GM19043 (cell line): ENCODE data around the gene ACLY.
"Not testable (repeated sequence)": the region's sequence is repeated elsewhere in the genome, so short reads cannot be mapped to it uniquely, and the experiment has no call there.

Experiments
- ATAC-seq: cut with Tn5 transposase; IDR thresholded peaks from one replicate; pipeline ENCODE4 v1.9.1; 2021; ENCODE audit warnings: low read depth; ENCODE audit not compliant: unreplicated experiment

Gene ACLY

GRCh38 chr17:41941168-41941567, 22.4 kb upstream of the ACLY start:
- ATAC-seq: no peak

DNA sequence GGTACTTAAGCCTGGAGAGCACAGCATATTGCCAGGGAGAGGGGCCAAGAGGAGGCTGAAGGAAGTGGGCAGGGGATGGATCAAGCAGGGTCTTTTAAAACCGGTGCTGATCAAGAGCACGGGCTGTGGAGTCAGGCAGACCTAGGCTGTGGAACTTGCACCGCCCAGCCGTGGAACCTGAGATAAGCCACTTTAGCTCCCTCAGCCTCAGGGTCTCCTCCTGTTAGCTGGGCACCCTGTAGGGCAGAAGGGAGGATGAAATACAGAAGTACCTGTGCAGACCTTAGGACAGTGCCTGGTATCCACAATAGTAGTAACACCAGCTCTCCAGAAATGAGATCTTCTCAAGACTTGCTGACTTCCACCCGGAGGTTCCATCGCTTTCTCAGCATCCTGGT, 20.9 kb upstream of the ACLY start:
- ATAC-seq: no peak

DNA sequence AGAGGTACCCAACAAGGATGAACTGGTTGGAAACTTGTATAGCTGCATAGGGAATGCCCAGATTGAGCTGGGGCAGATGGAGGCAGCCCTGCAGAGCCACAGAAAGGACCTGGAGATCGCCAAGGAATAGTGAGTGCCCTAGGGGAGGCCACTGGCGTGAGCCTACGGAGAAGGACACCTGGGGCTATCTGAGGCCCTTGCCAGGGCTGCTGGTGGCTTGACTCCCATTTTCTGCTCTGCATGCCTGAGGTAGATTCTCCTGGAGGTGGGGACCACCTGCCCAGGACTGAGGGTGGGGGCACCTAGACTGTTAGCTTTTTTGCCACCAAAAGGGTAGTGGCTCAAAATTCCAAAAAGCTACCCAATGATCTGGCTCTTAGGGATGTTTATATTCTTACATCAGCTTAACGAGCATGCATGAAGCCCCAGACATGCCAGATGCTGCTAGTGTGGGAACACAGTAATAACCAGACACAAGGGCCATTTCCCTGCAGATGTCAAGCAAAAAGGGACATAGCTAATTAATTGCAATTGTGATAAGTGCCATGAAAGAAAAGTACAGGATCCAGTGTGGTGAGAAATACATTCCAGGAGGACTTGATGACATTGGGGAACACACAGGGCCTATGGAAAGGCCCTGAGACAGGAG, 20.4 kb upstream of the ACLY start:
- no peak for ATAC-seq

DNA sequence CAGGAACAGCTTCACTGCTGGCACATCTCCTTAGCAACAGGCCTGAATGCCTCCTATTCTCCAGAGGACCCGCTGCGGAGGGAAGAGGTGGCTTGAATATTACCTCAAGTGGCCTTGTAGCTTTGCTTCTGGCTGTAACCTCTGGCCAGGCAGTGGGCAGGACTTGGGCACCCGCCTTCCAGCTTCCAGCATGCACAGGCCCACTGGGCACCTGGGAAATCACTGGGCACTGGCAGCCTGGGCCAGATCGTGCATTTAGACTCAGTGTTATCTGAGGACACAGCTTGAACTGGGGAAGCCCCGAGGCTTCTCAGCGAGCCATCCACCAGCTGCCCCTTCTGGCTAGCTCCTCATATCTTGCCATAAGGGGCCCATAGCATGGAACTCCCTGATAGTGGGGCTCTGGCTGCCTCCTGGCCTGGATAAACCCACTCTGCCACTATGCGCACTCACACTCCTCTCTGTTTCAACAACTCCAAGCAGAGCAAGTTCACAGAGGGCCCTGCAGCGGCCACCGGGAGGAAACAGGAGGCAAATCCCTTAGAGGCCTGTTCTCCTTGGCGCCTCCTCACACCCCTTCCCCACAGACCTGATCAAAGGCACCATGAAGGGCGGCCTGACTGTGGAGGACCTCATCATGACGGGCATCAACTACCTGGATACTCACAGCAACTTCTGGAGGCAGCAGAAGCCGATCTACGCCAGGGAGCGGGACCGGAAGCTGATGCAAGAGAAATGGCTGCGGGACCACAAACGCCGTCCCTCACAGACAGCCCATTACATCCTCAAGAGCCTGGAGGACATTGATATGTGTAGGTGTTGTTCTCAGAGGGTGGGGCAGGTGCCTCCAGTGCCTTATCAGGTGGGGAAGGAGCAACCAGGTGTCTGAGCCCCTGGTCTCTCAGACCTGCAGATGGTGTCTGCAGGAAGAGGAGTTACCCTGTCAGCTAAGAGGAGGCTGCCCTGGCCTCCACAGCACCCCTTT, 19.5 kb upstream of the ACLY start:
- no peak for ATAC-seq

DNA sequence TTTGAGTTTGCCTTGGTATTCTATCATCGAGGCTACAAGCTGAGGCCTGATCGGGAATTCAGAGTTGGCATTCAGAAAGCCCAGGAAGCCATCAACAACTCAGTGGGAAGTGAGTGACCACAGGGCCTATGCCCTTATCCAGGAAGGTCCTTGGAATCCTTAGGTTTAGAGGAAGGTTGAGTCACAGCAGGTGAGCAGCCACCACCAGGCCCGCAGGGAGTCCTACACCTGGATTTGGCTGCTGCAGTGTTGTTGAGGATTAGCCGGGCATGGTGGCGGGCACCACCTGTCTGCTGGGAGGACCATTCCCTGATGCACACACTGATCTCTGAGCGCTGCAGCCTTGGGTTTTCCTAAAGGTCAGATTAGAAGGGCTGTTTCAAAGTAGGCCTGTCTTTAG, 16.9 kb upstream of the ACLY start:
- no peak for ATAC-seq

DNA sequence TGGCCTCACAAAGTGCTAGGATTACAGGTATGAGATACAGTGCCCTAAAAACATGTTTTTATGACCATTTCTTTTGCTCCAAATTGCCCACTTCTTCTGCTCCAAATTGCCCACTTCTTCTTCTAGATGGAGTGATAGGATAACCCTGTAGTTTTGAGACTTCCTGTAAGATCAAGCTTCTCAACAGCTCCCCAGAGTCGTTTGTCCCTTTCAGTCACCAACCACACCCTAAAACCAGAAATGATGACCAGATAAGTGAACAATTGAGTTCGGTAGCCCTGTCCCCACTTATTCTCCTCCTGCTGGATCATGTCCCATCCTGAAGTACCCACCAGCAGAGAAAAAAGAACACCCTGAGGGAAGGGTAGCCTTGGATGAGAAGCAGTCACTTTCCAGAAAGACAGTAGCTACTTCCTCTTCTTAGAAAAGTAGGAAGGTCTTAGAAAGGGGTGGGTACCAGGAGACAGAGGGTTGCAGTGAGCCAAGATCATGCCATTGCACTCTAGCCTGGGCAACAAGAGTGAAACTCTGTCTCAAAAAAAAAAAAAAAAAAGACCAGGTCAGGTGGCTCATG, 14.2 kb upstream of the ACLY start:
- no peak for ATAC-seq

- ATAC-seq: not testable (repeated sequence)
Observed at GRCh38 chr17:41931715-41932114, 13.0 kb upstream of the ACLY start.

GRCh38 chr17:41930833-41931156, 12.0 kb upstream of the ACLY start:
- ATAC-seq: peak; percentile 8

DNA sequence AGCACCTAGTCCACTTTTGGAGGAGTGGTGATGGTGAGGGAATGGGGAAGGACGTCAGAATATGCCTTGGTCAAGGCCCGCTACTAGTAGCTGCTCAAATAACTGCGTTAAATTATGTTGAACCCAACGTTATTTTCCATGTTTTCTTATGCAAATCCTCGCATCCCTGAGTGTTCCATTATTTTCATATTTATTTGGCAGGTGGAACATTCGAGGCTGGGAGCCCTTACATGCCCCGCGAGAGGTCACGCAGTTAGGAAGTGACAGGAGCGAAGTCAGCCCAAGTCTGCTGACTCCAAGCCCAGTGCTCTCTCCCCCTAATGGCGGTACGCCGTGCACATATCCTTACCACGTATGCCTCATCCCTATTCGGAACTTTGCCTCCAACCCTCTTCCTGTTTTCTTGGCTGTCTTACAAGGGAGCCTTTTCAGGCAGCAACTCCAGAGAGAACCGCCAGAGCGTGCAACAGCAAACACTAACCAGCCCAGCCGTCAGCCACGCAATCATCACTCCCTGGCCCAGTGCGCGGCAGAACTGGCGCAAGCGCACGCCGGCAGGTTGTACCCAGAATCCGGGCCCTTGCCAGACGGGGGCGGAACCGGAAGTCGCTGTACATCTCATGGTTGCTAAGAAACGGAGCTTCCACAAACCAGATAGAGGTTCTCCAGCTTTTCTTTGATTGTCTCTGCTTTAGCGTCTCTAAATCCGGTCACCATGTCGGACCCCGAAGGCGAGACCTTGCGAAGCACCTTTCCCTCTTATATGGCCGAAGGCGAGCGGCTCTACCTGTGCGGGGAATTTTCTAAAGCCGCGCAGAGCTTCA, 11.5 kb upstream of the ACLY start, which contains the start of gene ODAD4:
Gene ODAD4 (plus strand): TSS at position 609 of the 824 bp plus-strand sequence. CDS start 107 bp downstream, at position 716.
- peak; percentile 94 for ATAC-seq

DNA sequence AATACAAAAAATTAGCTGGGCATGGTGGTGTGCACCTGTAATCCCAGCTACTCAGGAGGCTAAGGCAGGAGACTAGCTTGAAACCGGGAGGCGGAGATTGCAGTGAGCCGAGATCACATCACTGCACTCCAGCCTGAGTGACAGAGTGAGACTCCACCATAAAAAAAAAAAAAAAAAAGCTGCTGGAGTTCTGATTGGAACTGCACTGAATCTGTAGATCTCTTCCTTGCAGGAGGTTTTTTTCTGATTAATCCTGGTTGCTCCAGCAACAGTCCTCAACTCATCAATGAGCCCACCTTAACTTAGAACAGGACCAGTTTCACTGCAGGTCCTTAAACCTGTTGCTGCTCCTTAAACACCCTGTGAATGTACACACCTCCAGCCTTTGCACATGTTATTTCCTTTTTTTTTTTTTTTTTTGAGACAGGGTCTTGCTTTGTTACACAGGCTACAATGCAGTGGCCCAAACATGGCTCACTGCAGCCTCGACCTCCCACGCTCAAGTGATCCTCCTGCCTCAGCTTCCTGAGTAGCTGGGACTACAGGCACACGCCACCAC, 10.0 kb upstream of the ACLY start:
- ATAC-seq: no peak

DNA sequence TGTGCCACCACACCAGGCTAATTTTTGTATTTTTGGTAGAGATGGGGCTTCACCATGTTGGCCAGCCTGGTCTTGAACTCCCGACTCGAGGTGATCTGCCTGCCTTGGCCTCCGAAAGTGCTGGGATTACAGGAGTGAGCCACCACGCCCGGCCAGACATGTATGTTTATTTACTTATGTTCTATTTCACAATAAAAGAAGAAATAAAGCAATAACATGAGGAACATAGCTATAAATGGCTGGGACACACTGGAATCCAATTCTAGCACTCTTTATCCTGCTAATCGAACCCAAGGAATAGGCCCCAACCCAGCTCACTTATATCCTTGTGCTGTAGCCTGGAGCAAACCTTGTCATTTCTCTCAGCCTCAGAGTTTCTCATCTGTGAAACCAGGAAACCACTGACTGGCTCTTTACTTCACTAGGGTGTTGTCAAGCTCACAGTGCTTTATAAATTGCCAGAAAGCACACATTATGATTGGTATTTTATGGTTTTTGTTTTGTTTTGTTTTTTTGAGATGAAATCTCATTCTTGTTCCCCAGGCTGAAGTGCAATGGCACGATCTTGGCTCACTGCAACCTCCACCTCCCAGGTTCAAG, 7.3 kb upstream of the ACLY start:
- ATAC-seq: no peak

- ATAC-seq: no peak
Observed at GRCh38 chr17:41920580-41920955, 1.8 kb upstream of the ACLY start.

- no peak for ATAC-seq
Observed at GRCh38 chr17:41919840-41920579, 1.3 kb upstream of the ACLY start.

DNA sequence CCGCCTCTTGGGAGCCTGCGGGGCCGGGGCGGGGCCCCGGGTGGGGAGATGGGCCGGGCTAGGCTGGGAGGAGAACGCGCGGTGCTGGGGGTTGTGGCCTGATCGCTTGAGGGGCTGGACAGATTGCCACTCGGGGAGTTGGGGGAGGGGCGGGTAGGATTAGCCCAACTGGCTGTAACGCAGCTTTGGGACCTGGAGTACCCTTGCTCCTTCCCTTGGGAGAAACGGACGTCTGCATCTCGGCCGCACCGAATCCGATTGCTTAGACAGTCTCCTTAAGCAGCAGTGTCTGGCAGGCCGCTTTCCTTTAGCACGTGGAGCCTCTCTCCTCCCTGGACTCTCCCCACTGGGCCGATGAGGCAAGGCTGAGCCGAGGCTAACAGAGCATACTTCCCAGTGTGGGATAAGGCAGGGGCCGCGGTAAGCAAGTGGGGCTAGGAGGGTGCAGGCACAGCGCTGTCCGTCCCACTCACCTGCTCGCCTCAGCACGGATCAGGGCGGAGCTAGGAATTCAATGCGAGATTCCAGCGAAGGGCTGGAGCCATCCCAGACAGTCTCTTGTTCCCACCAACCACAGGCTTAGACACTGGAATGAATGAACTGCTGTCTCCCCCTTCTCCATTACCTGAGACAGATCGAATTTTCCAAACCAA, 540 bp upstream of the ACLY start:
- ATAC-seq: no peak

DNA sequence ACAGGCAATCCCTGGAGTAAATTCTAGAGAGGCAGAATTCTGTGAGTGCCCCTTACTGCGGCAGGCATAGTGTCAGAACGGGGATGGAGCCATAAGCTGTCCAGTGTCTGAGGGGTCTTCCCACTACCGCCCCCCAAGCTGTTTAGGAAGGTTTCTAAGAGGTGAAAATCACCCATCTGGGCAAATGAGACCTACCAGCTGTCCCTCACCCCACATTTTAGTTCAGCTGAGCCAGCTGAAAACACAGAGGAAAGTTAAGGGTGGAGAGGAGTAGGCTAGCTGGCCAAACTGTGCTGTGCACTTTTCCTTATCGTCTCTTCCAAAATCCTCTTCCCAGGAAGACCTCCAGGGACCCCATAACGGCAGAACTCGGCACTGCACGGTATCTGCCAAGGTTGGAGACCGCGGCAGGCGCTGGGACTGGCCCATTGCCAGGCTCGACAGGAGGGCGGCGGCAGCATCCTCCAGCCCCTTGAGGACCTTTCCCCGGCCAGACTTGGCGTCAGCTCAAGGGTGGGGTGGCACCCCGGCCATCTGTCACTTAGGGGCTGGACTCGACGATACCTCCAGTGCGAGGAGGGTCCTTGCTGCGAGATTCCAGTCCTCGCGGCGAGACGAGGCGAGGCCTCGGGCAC, 955 bp downstream of the ACLY start:
- ATAC-seq: no peak

DNA sequence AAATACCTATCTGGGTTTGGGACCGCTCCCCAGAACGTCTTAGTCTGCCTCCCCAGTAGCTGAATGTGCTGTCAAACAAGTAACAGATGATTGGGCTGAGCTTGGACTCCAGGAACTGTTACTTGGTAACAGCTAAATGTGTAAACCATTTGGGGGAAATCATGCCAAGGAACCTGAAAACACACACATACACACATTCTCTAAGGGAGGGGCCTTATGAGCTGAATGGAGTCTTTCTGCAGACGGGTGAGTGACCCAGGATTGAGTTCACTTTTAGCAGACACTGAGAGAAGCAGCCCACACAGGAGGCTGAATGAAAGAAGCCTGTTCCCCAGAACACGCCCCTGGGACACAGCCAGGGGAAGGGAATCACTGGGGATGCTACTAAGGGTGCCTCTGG, 1.6 kb downstream of the ACLY start:
- ATAC-seq: no peak

GRCh38 chr17:41915566-41915965, 3.2 kb downstream of the ACLY start:
- ATAC-seq: no peak

GRCh38 chr17:41915020-41915419, 3.7 kb downstream of the ACLY start:
- no peak for ATAC-seq
